Fibroblast of pulmonary artery (primary cell): ENCODE measurements around the gene SHC1.
A peak's percentile ranks its signal among the peaks of the same experiment; 100 is the strongest.

ENCODE experiments used
- DNase-seq: peaks from one replicate; pipeline ENCODE4 v3.0.0-alpha.2; 2010; ENCODE audit warnings: low read depth
- H3K4me3 ChIP-seq: replicated peaks from 2 replicates; pipeline ENCODE4 v1.5.1; 2011; ENCODE audit warnings: low read depth, mild to moderate bottlenecking, control low read depth, low read length, moderate library complexity
- CTCF ChIP-seq: IDR thresholded peaks from 2 replicates; pipeline ENCODE4 v1.5.1; 2011; ENCODE audit warnings: mild to moderate bottlenecking, control low read depth, low read length, inconsistent platforms; ENCODE audit errors: missing control alignments

Gene SHC1

DNA sequence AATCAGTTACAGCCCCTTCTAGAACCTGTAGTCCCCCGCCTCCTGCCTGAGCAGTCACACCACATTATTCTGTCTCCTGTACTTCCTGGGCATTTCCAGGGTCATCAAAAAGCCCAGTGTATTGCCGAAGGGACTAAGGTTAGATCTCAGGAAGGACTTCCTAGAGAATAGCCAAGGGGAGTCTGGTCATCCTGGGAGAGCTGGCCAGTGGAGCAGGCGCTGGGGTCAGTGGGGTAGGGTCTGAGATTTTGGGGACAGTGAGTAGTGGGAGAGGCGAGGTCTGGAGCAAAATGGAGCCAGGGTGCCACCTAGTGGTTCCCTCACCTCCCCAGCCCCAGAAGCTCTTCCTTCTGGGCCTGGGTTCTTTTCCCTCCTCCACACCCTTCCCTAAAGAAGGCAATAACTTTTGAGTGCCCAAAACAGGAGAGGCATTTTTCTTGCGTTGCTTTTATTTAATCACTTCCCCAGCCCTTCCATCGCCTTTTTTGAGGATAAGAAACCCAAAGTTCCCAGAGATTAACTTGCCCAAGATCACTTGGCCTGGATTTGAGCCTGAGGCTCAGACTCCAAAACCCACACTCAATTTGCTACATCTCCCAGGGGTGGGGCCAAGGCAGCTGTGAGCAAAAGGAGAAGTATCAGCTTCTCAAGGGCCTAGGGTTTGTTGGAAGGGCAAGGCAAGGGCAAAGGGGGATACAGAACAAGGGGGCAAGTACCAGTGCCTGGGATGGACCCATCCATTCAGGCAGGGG is 26.7 kb downstream of the SHC1 start:
- no peak overlapping the region for H3K4me3 ChIP-seq
- TF ChIP-seq CTCF: peak; percentile 76
- peak; percentile 38 for DNase-seq

GRCh38 chr1:154941333-154942013 is 29.1 kb downstream of the SHC1 start:
- H3K4me3 ChIP-seq: no peak overlapping the region
- no peak for DNase-seq
- no peak for TF ChIP-seq CTCF

DNA sequence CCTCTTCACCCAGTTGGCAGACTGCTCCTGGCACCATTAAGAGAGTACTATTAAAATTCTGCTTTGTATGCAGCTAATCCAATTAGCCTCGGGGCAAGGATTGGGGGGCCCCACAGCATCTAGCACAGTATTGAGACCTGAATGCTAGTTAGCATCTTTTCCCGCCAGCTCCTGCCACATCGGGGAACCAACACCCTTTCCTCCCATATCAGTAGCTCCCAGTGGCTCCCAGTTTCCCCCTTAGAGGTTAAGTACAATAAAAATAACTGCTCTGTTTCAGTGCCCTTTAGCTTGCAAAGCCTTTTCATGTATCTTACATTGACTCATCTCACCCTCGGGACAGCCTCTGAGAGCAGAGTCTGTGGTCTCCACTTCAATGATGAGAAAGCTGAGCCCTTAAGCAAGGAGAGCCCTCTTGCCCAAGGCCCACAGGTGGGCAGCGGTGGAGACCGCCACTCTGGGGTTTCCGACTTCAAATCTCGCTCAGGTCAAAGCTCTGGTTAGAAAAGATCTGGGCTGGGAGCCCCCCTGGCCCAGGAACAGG is 29.8 kb downstream of the SHC1 start:
- no peak overlapping the region for H3K4me3 ChIP-seq
- TF ChIP-seq CTCF: no peak
- DNase-seq: no peak

DNA sequence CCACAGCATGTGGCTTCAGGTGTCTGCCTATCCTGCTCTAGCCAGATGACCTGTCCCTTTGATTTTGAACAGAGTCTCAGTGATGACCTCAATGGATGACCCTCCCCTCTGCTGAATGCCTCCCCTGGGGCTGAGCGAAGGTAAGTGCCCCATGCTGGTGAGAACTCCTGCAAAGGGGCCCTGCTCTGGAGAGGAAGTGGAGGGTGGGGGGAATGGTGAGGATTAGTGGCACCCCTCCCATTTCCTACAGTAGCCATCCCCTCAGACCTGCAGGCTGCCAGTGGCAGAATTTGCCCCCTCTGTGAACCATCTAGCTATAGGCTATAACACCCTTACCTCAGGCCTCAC is 30.4 kb downstream of the SHC1 start:
- H3K4me3 ChIP-seq: no peak overlapping the region
- TF ChIP-seq CTCF: no peak
- no peak for DNase-seq

- no peak for TF ChIP-seq CTCF
- DNase-seq: no peak
- H3K4me3 ChIP-seq: no peak overlapping the region
Observed at GRCh38 chr1:154938604-154939399, 31.7 kb downstream of the SHC1 start.

DNA sequence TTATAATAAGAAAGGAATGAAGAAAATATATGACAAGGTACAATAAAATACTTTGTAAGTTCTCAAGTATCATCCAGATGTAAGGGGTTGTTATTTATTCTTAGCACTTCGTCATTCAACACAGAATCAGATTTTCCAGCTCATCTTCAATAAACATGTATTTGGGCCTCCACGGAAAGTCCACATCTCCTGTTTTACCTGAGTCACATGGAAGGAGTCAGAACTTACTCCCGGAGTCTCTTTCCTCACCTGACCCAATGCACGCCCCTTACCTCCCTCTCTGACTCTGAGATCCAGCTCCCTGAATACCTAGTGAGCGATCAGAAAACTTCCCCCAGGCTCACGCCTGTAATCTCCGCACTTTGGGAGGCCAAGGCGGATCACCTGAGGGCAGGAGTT is 32.6 kb downstream of the SHC1 start:
- H3K4me3 ChIP-seq: peak overlapping the region; percentile 90
- no peak for DNase-seq
- TF ChIP-seq CTCF: no peak
